K562 (cell line): Measurements from ENCODE around the gene CDR2L. TPM values are rescaled to one million over a fixed set of nuclear protein-coding genes. Genes with fewer than 3 reads are reported as not detected.
A peak's percentile ranks its signal among the peaks of the same experiment; 100 is the strongest.

Experiments used
- ERF ChIP-seq: fragments of 450-650 bp; formaldehyde crosslinking; IDR thresholded peaks from 2 replicates; pipeline ENCODE4 v1.4.0; 2020; ENCODE audit warnings: mild to moderate bottlenecking, mixed read lengths
- MCM3 ChIP-seq: fragments of 450-650 bp; IDR thresholded peaks from 2 replicates; pipeline ENCODE4 v1.6.1; 2016
- MECOM ChIP-seq: fragments of 250-450 bp; sonication (Bioruptor Pico); IDR thresholded peaks from 2 replicates; pipeline ENCODE4 v1.8.0; 2022; ENCODE audit warnings: inconsistent platforms
- MEF2D ChIP-seq: conservative IDR thresholded peaks from 2 replicates; pipeline ENCODE4 v1.6.1; 2016; ENCODE audit warnings: low read depth, missing genetic modification characterization, missing compliant biosample characterization
- MYC ChIP-seq, 2 experiments: fragments of 250-450 bp in 1 of 2; sonication (Bioruptor Pico) in 1 of 2; IDR thresholded peaks; 2 replicates each; pipeline versions ENCODE4 v1.5.1 to v1.6.1; 2012 to 2021; ENCODE audit warnings: low read depth in 2 of 2, borderline replicate concordance in 1 of 2, improper control_type of control experiment in 1 of 2, low read length in 1 of 2, mild to moderate bottlenecking in 1 of 2, moderate library complexity in 1 of 2
- NONO ChIP-seq, 2 experiments: fragments of 200-400 bp in 1 of 2; fragments of 450-650 bp in 1 of 2; formaldehyde crosslinking in 1 of 2; IDR thresholded peaks; 2 replicates each; pipeline ENCODE4 v1.6.1; 2017; ENCODE audit warnings: low read depth in 2 of 2, mild to moderate bottlenecking in 2 of 2, moderate library complexity in 2 of 2, low read length in 1 of 2
- RBM14 ChIP-seq: fragments of 200-400 bp; formaldehyde crosslinking; IDR thresholded peaks from 2 replicates; pipeline ENCODE4 v1.6.1; 2018; ENCODE audit warnings: low read depth, mild to moderate bottlenecking, low read length, moderate library complexity, borderline replicate concordance; ENCODE audit not compliant: insufficient read depth
- SIN3B ChIP-seq: fragments of 450-650 bp; IDR thresholded peaks from 2 replicates; pipeline ENCODE4 v1.6.1; 2017; ENCODE audit warnings: low read depth, mild to moderate bottlenecking, moderate library complexity
- ZKSCAN8 ChIP-seq: fragments of 200-800 bp; sonication (Bioruptor generic); IDR thresholded peaks from 2 replicates; pipeline ENCODE4 v1.6.1; 2016; ENCODE audit warnings: missing genetic modification characterization, missing compliant biosample characterization
- ZNF311 ChIP-seq: fragments of 250-450 bp; sonication (Bioruptor Pico); IDR thresholded peaks from 2 replicates; pipeline ENCODE4 v1.4.0; 2020; ENCODE audit warnings: mild to moderate bottlenecking, moderate library complexity
- polyA plus RNA-seq, 8 experiments: library from polyadenylated mRNA; depleted of rRNA in 4 of 8; stranded (reverse) in 5 of 8; unstranded in 3 of 8; fragments of >200 nt; fragmentation: Nextera tagmentation in 2 of 8; fragmentation: Illumina TruSeq in 1 of 8; extraction: Ambion mirVana in 2 of 8; extraction: Trizol in 1 of 8; gene quantifications; 2 replicates each; pipeline versions ENCODE4 v1.2.1 to v1.2.3, GENCODE V29; 2011 to 2014; ENCODE audit warnings: inconsistent platforms in 1 of 8, missing spikeins in 1 of 8
- total RNA-seq, 7 experiments: library from RNA; depleted of rRNA in 6 of 7; stranded (reverse); fragments of >200 nt in 6 of 7; fragmentation: Illumina TruSeq in 2 of 7; extraction: Trizol in 2 of 7; gene quantifications; 2 replicates each; pipeline versions ENCODE4 v1.2.1 to v1.2.3, GENCODE V29; 2011 to 2021; ENCODE audit warnings: low replicate concordance in 1 of 7
- TF ChIP-seq, protein P1 (sequence below): fragments of 450-650 bp; IDR thresholded peaks from 2 replicates; pipeline ENCODE4 v1.7.1; 2018; ENCODE audit warnings: mild to moderate bottlenecking, low read depth; ENCODE audit not compliant: partially characterized antibody
- TF ChIP-seq, protein P2 (sequence below), 2 experiments: IDR thresholded peaks; 2 replicates each; pipeline ENCODE4 v1.6.1; 2012; ENCODE audit warnings: improper control_type of control experiment in 2 of 2, low read depth in 2 of 2, low read length in 2 of 2, borderline replicate concordance in 1 of 2
- TF ChIP-seq, protein P3 (sequence below): sonication (generic); formaldehyde crosslinking; IDR thresholded peaks from 2 replicates; pipeline ENCODE4 v1.8.0; 2022; ENCODE audit warnings: mild to moderate bottlenecking, missing genetic modification reagents
- TF ChIP-seq, protein P4 (sequence below): fragments of 200-800 bp; sonication (Bioruptor generic); IDR thresholded peaks from 2 replicates; pipeline ENCODE4 v1.6.1; 2017; ENCODE audit warnings: missing genetic modification characterization, missing compliant biosample characterization

Gene CDR2L
- total and polyA plus RNA-seq, 9 of the 15 experiments (the other 6 are each of a cell fraction or from before 2014, with no cell fraction given), result 2.7 to 16.0 (median 7.3) TPM

DNA sequence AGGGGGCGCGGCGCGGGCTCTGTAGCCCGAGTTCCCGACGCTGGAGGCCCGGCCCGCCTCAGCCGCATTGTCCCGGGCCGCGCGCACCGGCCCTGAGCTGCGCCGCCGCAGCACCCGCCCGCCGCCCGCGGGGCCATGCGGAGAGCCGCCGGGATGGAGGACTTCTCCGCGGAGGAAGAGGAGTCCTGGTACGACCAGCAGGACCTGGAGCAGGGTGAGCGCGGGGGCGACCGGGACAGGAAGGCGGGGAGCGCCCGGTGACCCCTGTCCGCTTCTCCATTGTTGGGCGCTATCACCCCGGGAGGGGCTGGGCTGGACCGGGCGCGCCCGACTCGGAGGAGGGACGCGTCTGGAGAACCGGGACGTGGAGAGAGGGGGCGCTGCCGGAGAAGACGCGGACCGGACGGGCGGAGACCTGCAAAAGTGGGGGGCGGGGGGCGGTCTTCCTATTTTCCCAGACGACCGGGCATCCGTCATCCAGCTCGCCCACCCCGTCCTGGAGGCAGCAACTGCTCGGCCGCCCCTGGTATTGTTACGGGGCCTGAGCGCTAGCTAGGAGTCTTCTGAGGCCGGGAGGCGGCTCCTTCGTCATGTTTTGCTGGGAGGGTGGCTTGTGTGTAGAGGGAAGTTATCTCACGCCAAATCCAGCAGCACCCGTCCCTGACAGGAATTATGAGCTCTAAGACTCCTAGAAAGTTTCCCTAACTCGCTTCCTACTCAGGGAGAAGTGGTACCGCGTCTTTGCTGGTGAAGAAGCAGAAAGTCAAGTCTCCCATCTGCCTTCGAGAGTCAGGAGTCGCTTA, 678 bp downstream of the CDR2L start (continued):
- TF ChIP-seq, protein P1, sequence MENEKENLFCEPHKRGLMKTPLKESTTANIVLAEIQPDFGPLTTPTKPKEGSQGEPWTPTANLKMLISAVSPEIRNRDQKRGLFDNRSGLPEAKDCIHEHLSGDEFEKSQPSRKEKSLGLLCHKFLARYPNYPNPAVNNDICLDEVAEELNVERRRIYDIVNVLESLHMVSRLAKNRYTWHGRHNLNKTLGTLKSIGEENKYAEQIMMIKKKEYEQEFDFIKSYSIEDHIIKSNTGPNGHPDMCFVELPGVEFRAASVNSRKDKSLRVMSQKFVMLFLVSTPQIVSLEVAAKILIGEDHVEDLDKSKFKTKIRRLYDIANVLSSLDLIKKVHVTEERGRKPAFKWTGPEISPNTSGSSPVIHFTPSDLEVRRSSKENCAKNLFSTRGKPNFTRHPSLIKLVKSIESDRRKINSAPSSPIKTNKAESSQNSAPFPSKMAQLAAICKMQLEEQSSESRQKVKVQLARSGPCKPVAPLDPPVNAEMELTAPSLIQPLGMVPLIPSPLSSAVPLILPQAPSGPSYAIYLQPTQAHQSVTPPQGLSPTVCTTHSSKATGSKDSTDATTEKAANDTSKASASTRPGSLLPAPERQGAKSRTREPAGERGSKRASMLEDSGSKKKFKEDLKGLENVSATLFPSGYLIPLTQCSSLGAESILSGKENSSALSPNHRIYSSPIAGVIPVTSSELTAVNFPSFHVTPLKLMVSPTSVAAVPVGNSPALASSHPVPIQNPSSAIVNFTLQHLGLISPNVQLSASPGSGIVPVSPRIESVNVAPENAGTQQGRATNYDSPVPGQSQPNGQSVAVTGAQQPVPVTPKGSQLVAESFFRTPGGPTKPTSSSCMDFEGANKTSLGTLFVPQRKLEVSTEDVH, result no peak
- TF ChIP-seq ERF (CRISPR knock-in tag) (no peak), MEF2D (no peak), MECOM (CRISPR knock-in tag) (no peak), MCM3 (no peak), RBM14 (peak; percentile 88; the same call in 1 of the 2 replicates), MYC (IDR thresholded peaks at IDR 0.05; ENCODE audit: low read depth, low read length) (no peak; the same call in none of the 2 replicates), MYC (CRISPR knock-in tag; IDR thresholded peaks at IDR 0.05; ENCODE audit: borderline replicate concordance, low read depth) (no peak), ZNF311 (CRISPR knock-in tag) (no peak), NONO (IDR thresholded peaks at IDR 0.05; ENCODE audit: low read depth in 2 of 2, low read length in 1 of 2) (no peak; a peak in 2 of 4 replicates), SIN3B (peak; percentile 1; the same call in 1 of the 2 replicates), ZKSCAN8 (CRISPR knock-in tag) (no peak)
- TF ChIP-seq, protein P2, sequence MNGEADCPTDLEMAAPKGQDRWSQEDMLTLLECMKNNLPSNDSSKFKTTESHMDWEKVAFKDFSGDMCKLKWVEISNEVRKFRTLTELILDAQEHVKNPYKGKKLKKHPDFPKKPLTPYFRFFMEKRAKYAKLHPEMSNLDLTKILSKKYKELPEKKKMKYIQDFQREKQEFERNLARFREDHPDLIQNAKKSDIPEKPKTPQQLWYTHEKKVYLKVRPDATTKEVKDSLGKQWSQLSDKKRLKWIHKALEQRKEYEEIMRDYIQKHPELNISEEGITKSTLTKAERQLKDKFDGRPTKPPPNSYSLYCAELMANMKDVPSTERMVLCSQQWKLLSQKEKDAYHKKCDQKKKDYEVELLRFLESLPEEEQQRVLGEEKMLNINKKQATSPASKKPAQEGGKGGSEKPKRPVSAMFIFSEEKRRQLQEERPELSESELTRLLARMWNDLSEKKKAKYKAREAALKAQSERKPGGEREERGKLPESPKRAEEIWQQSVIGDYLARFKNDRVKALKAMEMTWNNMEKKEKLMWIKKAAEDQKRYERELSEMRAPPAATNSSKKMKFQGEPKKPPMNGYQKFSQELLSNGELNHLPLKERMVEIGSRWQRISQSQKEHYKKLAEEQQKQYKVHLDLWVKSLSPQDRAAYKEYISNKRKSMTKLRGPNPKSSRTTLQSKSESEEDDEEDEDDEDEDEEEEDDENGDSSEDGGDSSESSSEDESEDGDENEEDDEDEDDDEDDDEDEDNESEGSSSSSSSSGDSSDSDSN (IDR thresholded peaks at IDR 0.05; ENCODE audit: borderline replicate concordance in 1 of 2, low read depth in 2 of 2, low read length in 2 of 2), result peak; percentile 53 to 88; a peak in 3 of 4 replicates
- TF ChIP-seq, protein P3, sequence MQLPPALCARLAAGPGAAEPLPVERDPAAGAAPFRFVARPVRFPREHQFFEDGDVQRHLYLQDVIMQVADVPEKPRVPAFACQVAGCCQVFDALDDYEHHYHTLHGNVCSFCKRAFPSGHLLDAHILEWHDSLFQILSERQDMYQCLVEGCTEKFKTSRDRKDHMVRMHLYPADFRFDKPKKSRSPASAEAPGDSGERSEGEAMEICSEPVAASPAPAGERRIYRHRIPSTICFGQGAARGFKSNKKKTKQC (CRISPR knock-in tag), result no peak; the same call in 1 of the 2 replicates
- TF ChIP-seq, protein P4, sequence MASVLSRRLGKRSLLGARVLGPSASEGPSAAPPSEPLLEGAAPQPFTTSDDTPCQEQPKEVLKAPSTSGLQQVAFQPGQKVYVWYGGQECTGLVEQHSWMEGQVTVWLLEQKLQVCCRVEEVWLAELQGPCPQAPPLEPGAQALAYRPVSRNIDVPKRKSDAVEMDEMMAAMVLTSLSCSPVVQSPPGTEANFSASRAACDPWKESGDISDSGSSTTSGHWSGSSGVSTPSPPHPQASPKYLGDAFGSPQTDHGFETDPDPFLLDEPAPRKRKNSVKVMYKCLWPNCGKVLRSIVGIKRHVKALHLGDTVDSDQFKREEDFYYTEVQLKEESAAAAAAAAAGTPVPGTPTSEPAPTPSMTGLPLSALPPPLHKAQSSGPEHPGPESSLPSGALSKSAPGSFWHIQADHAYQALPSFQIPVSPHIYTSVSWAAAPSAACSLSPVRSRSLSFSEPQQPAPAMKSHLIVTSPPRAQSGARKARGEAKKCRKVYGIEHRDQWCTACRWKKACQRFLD (CRISPR knock-in tag), result 0 out of 2 replicates have a peak, but pooled peaks have one; percentile 41
